ENCODE data around the gene ALG2.

The ALG2 gene

GRCh38 chr9:99189887-99190596, 31.7 kb downstream of the ALG2 start:
- DNase-seq, result no peak

- DNase-seq, result no peak
Observed at GRCh38 chr9:99189186-99189585, 32.6 kb downstream of the ALG2 start.

GRCh38 chr9:99187311-99187710, 34.4 kb downstream of the ALG2 start:
- peak; percentile 23 for DNase-seq

- no peak for DNase-seq
Observed at GRCh38 chr9:99185934-99186333, 35.8 kb downstream of the ALG2 start.

- no peak for DNase-seq
Observed at GRCh38 chr9:99185348-99185632, 36.5 kb downstream of the ALG2 start.

- peak; percentile 84 for DNase-seq
Observed at GRCh38 chr9:99184475-99185347, 37.0 kb downstream of the ALG2 start.

- no peak for DNase-seq
Observed at GRCh38 chr9:99184110-99184474, 37.6 kb downstream of the ALG2 start.

- no peak for DNase-seq
Observed at GRCh38 chr9:99183616-99184015, 38.1 kb downstream of the ALG2 start.

- DNase-seq, result peak; percentile 55
Observed at GRCh38 chr9:99182356-99182755, 39.4 kb downstream of the ALG2 start.

- peak; percentile 97 for DNase-seq
Observed at GRCh38 chr9:99181621-99182020, 40.1 kb downstream of the ALG2 start.

- DNase-seq, result no peak
Observed at GRCh38 chr9:99181206-99181605, 40.5 kb downstream of the ALG2 start.

GRCh38 chr9:99180662-99181061, 41.1 kb downstream of the ALG2 start:
- DNase-seq, result no peak

GRCh38 chr9:99180199-99180598, 41.5 kb downstream of the ALG2 start:
- no peak for DNase-seq

- DNase-seq, result no peak
Observed at GRCh38 chr9:99178912-99179872, 42.5 kb downstream of the ALG2 start.

GRCh38 chr9:99177576-99178366, 44.0 kb downstream of the ALG2 start:
- DNase-seq, result no peak

GRCh38 chr9:99176527-99177013, 45.2 kb downstream of the ALG2 start:
- no peak for DNase-seq

- no peak for DNase-seq
Observed at GRCh38 chr9:99173570-99174504, 47.9 kb downstream of the ALG2 start.

- DNase-seq, result no peak
Observed at GRCh38 chr9:99172124-99173091, 49.3 kb downstream of the ALG2 start.

- no peak for DNase-seq
Observed at GRCh38 chr9:99171225-99172123, 50.3 kb downstream of the ALG2 start.

All from inflammatory macrophage treated with lipopolysaccharide for 4 hours (primary cell).